GM19351 (cell line): ENCODE results near the gene NCKAP5.

Experiments
- ATAC-seq: cut with Tn5 transposase; IDR thresholded peaks from one replicate; pipeline ENCODE4 v1.9.1; 2021; ENCODE audit warnings: mild to moderate bottlenecking, moderate library complexity; ENCODE audit not compliant: unreplicated experiment

Gene NCKAP5

DNA sequence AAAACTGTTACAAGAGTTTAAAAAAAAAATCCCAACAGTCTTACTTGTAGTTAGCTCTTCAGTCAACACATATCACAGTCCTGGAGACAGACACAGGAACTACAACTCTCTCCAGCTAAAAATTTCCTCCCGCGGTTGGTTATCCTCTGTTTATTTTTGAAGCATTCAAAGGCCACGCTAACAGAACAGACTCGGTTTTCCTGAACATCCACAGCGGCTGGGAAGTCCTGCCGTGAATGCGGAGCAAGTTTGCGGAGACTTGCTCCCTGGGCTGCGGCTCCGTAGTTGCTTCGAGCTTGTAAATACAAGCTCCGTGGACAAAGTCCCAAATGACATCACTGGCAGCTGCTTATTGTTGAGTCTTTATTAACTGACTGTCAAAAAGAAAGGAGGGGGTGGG, at the start of gene NCKAP5:
TSS of gene NCKAP5 (minus strand) at position 292 of the 400 bp plus-strand sequence. CDS start 50,937 bp downstream, outside the sequence.
- no peak for ATAC-seq

DNA sequence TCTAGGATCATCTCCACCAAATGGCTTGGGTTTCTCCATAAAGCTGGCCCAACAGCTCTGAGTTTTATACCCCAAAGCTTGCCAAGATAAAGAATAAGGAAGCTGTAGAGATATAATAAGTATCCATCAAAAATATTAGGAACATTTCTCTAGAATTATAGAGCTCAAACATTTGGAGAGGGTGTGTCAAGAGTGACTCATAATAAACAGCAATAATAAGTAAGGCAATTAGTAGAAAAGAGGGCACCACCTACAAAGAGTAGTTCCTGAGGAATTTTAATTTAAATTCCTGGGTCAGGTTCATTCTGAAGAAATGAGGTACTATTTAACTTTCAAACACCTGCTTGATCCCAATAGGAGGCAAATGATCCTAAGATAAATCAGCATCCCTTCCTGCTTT, 41.4 kb upstream of the NCKAP5 start:
- no peak for ATAC-seq

DNA sequence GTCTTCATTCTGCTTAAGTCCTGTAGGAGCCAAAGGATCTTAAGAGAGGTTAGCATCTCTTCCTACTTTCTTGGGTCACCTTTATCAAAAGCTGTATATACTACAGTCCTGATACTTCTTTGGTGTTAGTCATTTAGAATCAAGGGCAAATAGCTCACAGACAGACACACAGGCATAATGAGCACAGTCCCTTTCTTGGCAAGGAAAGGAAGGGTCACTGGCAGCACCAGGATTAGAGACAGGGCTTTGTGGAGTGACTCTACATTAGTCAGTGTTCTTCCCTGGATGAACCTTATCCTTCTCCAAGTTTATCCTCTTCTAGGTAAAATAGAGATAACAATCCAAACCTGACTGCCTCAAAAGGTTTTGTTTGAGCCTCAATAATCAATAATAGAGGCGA, 40.0 kb upstream of the NCKAP5 start:
- no peak for ATAC-seq

DNA sequence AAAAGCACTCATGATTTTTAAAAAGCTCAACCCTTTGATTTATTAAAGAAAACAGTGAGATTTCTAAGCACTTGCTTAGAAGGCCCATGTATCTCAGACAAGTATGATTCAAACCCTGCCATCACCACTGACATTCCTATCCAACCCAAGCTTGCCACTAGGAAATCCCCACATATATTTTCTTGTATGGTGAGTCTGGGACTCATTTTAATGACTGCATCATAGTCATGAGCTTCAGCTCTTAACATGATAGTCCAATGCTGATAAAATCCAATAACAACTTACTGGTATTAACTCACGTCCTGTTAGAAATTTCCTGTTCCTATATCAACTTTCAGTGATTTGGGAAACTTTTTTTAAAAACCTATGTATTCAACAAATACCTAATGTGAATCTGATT, 39.4 kb upstream of the NCKAP5 start:
- no peak for ATAC-seq

DNA sequence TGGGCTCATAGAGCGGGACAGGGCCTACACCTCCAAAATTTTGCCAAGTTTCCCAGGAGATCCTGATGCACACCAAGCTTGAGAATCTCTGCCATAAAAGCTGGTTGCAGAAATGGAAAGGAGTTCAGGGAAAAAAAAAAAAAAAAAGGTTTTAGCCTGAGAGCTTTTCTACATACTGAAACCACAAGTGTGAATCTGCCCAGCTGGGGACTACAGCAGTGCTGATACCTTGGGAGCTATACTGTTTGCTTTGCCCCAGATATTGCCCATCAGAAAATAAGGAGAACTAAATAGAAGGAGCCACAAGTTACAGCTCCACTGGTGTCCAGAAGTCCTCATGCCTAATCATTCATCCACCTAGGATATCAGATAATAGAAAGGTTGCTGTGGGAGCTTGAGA, 38.4 kb upstream of the NCKAP5 start:
- ATAC-seq: no peak

DNA sequence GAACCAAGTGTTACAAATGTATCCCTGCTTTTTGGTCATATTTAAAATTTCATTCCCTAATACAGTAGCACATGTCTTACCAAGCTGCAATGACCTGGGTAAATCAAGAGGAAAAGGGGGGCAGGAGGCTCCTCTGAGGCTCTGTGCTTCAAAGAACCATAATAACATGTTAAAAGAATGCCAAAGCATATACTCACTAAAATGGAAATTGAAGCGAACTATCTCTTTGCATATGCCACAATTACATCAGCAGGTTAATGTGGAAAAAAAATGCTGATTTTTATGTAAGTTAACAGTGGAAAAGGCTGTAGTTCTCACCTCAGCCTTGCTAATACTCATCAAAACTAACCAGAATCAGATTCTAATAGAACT, 37.5 kb upstream of the NCKAP5 start:
- no peak for ATAC-seq

DNA sequence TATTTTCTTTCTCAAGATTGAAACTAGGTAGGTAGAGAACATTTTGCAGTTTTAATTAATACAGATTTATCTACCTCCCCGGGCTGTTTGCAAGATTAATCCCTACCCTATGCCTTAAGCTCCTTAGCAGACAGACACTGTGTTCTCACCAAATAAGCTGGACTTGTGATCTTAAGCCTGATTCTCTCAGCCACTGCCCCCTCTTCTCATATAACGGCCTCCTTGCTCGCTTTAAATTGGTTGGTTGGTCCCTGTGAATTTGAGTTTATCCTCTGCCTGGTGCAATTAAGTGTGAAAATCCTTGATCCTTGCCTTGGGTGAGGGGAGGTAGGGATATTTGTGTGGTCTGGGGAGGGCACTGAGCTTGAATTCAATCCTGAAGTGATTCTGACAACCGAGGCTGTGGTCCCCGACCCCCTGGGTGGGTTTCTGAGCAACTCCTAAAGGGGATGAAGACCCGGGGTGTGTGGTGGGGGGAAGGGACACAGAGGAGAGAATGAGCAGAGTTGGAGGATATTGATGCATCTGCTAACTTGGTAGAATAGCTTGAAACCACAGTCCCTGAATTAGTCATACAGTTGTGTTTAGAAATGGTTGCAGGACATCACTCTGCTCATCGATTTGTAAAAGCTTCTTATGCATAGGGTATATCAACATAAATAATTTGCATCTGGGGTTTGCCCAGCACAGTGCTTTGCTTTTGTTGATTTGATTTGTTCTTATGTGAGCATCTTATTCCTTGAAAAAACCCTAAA, 36.9 kb upstream of the NCKAP5 start:
- ATAC-seq: no peak

DNA sequence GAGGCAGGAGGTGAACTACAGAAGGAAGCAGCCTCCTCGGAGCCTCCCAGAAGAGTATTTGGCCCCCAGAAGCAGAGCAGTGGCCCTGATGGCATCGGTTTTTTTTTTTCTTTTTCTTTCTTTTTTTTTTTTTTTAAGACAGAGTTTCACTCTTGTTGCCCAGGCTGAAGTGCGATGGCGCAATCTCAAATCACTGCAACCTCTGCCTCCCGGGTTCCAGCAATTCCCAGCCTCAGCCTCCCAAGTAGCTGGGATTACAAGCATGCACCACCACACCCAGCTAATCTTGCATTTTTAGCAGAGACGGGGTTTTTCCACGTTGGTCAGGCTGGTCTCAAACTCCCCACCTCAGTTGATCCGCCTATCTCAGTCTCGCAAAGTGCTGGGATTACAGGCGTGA, 34.8 kb upstream of the NCKAP5 start:
- no peak for ATAC-seq

DNA sequence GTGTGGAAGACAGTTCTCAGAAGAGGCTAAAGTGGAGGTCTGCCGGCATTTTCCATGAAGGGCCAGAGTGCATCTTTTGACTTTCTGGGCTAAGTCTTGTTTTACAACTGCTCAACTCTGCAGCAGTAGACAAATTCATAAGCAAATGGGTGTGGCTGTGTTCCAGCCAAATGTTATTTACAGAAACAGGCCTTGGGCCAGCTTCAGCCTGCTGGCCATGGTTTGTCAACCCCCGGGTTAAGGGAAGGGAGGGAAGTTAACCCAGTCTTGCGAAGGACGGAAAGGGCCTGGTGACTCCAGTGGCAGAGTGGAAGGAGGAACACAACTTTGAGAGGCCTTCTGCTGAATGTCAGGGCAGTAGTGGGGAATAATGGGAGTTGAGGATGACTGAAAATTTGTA, 34.3 kb upstream of the NCKAP5 start:
- no peak for ATAC-seq

DNA sequence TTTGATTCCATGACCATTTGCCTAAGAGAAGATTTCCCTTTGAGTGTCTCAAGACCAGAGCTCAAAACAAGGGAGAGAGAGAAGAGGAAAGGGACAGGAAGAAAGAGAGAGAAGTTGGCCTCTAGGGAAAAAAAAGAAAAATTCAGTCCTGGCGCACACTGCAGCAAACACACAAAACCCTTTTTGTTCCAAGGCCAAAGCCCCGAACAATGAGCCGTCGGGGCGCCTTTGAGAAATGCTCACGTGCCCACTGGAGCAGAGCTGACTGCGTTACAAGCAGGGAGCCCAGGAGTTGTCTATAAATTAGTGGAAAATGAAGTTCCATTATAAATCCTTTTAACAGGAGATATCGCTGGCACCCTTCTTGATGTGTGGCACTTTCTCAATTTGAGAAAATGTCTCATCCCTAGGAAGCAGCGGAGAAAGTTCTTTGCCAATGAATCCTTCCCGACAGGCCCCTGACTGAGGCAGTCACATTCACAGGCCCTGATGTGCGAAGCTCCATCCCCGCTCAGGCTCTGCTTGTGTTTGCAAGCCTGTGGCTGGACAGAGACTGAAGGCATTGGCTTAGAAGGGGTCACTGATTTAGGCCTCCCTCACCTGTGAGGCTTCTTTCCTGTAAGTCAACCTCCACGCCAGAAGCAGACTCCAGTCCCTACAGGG, 32.1 kb upstream of the NCKAP5 start:
- no peak for ATAC-seq

DNA sequence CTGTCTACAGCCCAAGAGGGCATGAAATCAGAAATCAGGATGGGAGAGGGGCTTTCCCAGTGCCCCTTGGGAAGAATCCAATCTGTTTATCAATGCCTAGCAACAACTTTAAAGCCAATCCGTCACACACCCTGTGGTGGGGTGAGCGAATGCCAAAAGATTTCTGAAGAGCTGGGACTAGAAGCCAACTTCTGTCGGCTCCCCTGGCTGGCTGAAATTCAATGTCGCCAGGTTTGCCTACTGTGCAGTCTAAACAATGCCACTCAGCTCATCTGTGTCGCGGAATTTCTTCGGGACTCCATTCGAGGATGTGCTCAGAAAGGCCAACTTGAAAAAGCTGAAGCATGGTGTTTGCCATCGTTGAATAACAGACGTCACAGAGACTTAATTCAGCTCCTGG, 31.5 kb upstream of the NCKAP5 start:
- ATAC-seq: no peak

DNA sequence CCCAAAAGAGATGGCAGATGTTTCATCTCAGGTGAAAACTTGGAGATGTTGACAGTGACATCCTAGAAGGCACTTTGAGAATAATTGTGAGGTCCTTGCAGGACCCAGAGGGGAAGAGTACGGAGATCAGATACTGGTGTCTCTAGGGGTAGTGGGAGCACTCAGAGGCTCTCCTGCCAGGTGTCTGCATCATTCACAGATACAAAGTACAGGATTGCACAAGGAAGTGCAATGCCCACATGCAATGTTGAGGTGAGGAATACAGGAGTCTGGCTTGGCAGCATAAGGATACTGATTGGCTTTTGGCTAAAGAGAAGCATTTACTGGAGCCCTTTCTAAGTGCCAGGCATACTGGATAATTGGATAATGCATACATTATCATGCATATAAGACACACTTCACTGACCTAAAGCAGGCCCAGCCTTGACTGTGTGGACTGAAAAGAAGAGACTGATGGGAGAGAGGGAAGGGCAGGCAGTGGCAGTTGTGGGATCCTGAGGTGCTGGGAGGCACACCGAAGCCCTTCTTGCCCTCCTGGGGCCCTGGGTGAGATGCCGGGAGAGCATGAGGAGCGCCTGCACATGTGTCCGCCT, 31.0 kb upstream of the NCKAP5 start:
- no peak for ATAC-seq

DNA sequence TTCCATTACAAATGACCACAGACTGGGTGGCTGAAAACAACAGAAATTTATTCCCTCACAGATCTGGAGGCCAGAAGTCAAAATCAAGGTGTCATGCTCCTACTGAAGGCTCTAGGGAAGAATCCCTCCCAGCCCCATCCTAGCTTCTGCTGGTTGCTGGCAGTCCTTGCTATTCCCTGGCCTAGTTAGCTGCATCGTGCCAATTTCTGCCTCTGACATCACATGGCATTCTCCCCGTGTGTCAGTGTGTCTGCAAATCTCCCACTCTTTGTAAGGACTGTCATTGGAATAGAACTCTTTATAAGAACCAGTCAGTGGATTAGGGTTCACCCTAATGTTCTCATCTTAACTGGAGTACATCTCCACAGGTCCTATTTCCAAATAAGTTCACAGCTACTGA, 30.5 kb upstream of the NCKAP5 start:
- ATAC-seq: no peak

DNA sequence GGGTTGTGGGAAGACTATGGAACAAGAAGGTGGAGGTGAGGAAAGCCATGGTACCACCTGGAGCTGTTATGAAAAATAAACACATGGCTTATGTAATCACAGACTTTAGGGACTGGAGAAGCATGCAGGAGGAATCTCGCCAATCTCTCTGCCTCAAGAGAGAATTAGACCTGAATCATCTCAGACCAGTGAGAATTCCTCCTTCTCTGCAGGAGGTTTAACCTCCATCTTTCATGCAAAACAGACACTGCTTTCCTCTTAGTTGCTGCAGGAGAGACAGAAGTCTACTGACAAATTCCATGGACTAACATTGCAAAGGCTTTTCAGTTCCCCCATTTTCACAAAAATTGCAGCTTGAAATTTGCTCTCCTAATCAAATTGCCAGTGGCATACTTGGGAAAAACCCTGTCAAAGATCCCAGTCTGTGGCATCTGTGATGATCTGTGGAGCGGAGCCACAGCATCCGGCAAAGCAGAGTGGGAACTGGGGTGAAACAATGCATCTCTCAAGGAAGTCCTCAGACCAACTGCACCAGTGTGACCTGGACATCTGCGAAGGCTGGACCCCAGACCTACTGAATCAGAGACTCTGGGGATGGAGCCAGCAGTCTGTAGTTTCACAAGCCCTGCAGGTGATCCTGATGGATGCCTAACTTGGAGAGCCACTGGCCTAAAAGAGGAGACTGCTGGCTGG, 28.6 kb upstream of the NCKAP5 start:
- ATAC-seq: no peak

DNA sequence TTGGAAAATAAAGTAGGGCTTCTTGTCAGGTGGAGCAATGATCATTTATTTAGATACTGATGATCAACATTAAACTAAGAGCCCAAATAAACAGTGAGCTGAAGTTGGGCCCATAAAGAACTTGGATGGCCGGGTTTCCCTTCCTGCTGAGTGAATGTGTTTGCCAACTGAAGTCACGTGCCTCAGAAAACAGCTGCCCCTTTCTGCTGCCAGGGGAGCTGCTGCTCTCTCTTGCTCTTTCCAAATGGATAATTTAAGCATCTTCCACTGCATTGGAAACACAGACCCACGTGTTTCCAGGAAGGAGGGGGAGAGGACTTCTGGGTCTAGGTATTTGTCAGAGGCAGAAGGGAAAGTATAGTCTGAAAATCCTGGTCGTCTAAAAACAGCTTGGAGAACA, 22.9 kb upstream of the NCKAP5 start:
- no peak for ATAC-seq

DNA sequence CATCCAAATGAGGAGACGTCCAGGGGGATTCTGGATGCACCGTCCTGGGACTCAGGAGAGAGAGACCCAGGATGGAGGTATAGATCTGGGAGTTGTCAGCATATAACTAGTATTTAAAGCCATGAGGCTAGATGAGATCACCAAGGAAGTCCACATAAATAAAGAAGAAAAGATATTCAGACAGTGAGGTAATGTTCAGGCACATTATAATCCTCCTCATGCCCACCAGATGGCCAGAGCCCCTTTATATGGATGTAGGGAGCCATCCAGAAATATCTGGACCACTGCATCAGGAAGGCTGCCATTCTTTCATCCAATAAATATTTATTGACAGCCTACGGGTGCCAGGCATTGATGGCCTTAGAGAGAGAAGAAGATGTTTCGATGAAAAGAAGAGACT, 21.2 kb upstream of the NCKAP5 start:
- ATAC-seq: no peak

DNA sequence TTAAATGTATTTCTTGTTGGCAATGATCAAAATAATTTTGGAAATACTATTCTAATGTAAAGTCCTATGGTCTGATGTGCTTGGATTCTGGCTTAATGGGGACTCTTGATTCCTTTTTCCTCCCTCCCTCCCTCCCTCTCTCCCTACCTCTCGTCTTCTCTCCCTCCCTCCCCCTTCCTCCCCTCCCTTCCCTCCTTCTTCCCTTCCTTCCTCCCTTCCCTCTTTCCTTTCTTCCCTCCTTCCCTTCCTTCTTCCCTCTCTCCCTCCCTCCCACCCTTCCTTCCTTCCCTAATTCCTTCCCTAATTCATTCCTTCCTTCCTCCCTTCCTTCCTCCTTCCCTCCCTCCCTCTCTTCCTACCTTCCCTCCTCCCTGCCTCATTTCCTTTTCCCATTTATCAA, 19.9 kb upstream of the NCKAP5 start:
- ATAC-seq: no peak

DNA sequence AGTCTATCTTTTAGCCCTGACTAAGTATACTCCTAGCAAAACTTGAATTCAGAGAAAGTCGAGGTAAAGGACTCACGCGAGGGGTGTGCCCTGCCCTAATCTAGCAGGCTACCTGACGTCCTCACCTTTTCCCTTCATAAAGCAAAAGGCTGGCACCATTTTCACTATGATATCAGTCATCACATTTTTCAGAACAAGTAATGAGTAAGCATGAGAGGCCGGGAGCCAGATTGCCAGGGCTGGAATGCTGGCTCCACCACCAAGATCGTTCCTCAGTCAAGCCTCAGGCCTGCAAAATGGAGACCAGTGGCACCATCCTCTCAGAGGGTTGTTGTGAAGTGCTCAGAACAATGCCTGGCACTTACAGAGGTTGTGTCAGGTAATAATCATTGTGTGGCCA, 18.7 kb upstream of the NCKAP5 start:
- no peak for ATAC-seq

DNA sequence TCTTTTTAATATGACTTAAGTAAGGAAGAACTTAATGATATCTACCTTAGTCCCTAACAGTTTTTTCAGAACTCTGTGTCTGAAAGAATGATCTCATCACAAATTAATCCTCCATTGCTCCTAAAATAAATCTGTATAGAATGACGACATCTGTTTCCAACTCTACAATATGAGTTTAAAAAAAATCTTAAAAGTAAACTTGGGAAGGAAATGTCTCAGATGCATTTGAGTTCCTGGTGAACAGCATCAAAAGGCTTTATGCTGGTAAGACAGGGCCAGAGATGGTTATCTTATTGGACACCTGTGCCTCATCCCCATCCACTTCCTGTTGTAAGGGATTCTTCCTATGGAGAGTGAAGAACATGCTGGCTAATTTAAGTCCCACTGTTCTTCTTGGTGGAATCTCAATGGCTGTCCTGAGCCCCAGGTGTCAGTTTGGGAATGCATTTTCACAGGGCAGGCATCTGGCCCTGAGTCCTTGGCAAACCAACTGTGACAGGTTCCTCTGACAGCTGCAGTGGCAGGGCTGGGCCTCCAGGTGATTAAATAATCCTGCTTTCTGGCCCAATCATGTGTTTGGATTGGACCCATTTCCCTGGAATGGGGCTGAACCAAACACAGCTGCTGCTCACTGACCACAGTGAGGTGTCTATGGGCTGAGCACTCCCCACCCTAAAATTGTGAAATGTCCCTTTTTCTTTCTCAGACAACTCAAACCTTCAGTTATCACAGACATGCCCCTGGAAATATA, 12.9 kb upstream of the NCKAP5 start:
- no peak for ATAC-seq

DNA sequence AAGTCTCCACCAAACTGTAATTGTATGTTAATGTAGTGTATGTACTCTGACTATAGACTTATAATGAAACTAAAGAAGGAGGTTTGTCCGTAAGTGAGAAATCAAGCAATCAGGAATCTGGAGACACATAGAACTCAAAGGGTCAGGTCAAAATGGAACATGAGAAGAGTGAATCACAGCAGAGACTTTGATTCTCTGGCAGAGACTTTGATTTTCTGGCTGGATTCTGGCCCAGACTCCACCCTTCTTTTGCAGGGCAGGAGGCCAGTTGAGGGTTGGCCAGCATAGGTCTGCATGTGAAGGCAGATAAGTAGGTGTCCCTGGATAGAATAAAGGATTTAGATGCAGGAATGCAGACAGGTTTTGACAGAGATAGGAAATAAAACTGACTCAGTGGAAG, 11.0 kb upstream of the NCKAP5 start:
- no peak for ATAC-seq

DNA sequence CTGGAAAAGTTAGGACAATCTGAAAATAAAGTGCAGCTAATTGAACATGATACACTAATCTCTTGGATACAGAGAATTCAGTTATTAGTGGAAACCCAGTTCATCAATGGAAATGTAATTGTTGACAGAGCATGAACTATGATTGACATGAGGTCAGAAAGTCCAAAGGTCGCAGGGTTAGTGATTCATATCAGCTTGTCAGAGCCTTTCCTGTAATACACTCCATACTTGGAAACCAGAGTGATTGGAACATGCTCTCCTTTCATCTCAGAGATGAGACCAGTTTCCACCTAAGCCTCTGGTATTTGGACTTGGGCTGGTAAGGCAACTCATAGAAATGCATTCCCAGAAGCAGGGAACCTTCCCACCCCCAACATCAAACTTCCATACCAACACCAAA, 8.5 kb upstream of the NCKAP5 start:
- ATAC-seq: no peak
